Smooth muscle cell (in vitro differentiated cells): ENCODE measurements around the gene SLC20A1. TPM values are rescaled to one million over a fixed set of nuclear protein-coding genes. Genes with fewer than 3 reads are reported as not detected.

Experiments
- DNase-seq: peaks from one replicate; lab custom pipeline; 2025; ENCODE audit not compliant: unreplicated experiment; lab: John Stamatoyannopoulos, UW
- H2AFZ ChIP-seq: fragments of 200-600 bp; sonication (generic); 2 replicates; pipeline ENCODE4 v1.6.0; 2016; ENCODE audit warnings: antibody characterized with exemption, low read depth, mild to moderate bottlenecking
- H3F3A ChIP-seq: fragments of 200-600 bp; sonication (generic); 2 replicates; pipeline ENCODE4 v1.6.0; 2017; ENCODE audit warnings: antibody characterized with exemption, low read depth
- H3K27ac ChIP-seq: fragments of 200-600 bp; sonication (generic); 2 replicates; pipeline ENCODE4 v1.5.1; 2016; ENCODE audit warnings: low read depth, mild to moderate bottlenecking
- H3K27me3 ChIP-seq: fragments of 200-600 bp; sonication (generic); 2 replicates; pipeline ENCODE4 v1.6.1; 2016; ENCODE audit warnings: low read depth, mild to moderate bottlenecking
- H3K36me3 ChIP-seq: fragments of 200-600 bp; sonication (generic); 2 replicates; pipeline ENCODE4 v1.5.1; 2016; ENCODE audit warnings: low read depth
- H3K4me1 ChIP-seq: fragments of 200-600 bp; sonication (generic); 2 replicates; pipeline ENCODE4 v1.5.1; 2016; ENCODE audit warnings: low read depth
- H3K4me2 ChIP-seq: fragments of 200-600 bp; sonication (generic); 2 replicates; pipeline ENCODE4 v1.6.0; 2016; ENCODE audit warnings: mild to moderate bottlenecking
- H3K4me3 ChIP-seq: fragments of 200-600 bp; sonication (generic); 2 replicates; pipeline ENCODE4 v1.5.1; 2016; ENCODE audit warnings: mild to moderate bottlenecking
- H3K79me2 ChIP-seq: fragments of 200-600 bp; sonication (generic); 2 replicates; pipeline ENCODE4 v1.6.0; 2016; ENCODE audit warnings: low read depth, mild to moderate bottlenecking
- H3K9ac ChIP-seq: fragments of 200-600 bp; sonication (generic); 2 replicates; pipeline ENCODE4 v1.6.0; 2016; ENCODE audit warnings: low read depth
- H3K9me3 ChIP-seq: fragments of 200-600 bp; sonication (generic); replicated peaks from 2 replicates; pipeline ENCODE4 v1.5.1; 2016; ENCODE audit warnings: low read depth
- H4K20me1 ChIP-seq: fragments of 200-600 bp; sonication (generic); 2 replicates; pipeline ENCODE4 v1.6.0; 2016; ENCODE audit warnings: low read depth
- WGBS: methylation state at CpG from one replicate; pipeline ENCODE4 v1.1.7; 2016; ENCODE audit warnings: low lambda C conversion rate; 5-methylcytosine and 5-hydroxymethylcytosine counted together
- polyA plus RNA-seq: library from polyadenylated mRNA; unstranded; fragments of >200 nt; fragmentation: Nextera tagmentation; extraction: Ambion mirVana; gene quantifications from 2 replicates; pipeline ENCODE4 v1.2.1, GENCODE V29; 2016
- total RNA-seq: library from RNA; depleted of rRNA; stranded (reverse); fragments of >200 nt; gene quantifications from 2 replicates; pipeline ENCODE4 v1.2.3, GENCODE V29; 2014
- TF ChIP-seq, protein P1 (sequence below): fragments of 200-600 bp; sonication (generic); IDR thresholded peaks from 2 replicates; pipeline ENCODE4 v1.5.1; 2017; ENCODE audit warnings: borderline replicate concordance, mild to moderate bottlenecking, antibody characterized with exemption; ENCODE audit not compliant: insufficient read depth, poor library complexity, severe bottlenecking

Gene SLC20A1
- total and polyA plus RNA-seq, 2 experiments from 2014 or later: 93.4 to 106 TPM

GRCh38 chr2:112601754-112602153 lies 44.0 kb upstream of the SLC20A1 start:
- WGBS: 82% methylated on average over 3 of the region's 3 CpGs
- no peak overlapping the region for H3K4me3 ChIP-seq
- peaks cover 3% of the 10 kb centered on the region for H3K4me1 ChIP-seq
- no peak for DNase-seq
- H4K20me1 ChIP-seq: no peaks in the 10 kb centered on the region
- H3K27ac ChIP-seq: no peak overlapping the region
- H3K9ac ChIP-seq: no peak overlapping the region
- no peaks in the 10 kb centered on the region for H3F3A ChIP-seq
- H3K79me2 ChIP-seq: no peaks in the 10 kb centered on the region
- H3K36me3 ChIP-seq: no peaks in the 10 kb centered on the region
- H3K27me3 ChIP-seq: no peaks in the 10 kb centered on the region
- TF ChIP-seq, protein P1, sequence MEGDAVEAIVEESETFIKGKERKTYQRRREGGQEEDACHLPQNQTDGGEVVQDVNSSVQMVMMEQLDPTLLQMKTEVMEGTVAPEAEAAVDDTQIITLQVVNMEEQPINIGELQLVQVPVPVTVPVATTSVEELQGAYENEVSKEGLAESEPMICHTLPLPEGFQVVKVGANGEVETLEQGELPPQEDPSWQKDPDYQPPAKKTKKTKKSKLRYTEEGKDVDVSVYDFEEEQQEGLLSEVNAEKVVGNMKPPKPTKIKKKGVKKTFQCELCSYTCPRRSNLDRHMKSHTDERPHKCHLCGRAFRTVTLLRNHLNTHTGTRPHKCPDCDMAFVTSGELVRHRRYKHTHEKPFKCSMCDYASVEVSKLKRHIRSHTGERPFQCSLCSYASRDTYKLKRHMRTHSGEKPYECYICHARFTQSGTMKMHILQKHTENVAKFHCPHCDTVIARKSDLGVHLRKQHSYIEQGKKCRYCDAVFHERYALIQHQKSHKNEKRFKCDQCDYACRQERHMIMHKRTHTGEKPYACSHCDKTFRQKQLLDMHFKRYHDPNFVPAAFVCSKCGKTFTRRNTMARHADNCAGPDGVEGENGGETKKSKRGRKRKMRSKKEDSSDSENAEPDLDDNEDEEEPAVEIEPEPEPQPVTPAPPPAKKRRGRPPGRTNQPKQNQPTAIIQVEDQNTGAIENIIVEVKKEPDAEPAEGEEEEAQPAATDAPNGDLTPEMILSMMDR: no peak
- H2AFZ ChIP-seq: no peak overlapping the region
- H3K4me2 ChIP-seq: no peak overlapping the region
- H3K9me3 ChIP-seq: no peaks in the 10 kb centered on the region

DNA sequence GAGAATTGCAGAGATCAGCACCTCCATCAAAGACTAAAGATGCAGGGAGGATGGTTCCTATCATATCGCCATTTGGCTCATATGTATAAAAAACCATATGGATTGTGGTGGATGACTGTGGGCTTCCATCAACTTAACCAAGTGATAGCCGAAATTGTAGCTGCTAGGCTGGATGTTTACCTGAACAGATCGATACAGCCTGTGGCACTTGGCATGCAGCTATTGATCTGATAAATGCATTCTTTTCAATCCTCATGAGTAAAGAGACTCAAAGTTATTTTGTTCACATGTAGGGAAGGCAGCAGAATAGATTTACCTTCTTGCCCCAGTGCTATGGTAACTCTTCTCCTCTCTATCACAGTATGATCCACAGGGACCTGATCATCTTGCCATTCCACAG lies 42.8 kb upstream of the SLC20A1 start:
- no peak overlapping the region for H2AFZ ChIP-seq
- no peaks in the 10 kb centered on the region for H3K36me3 ChIP-seq
- 95% methylated on average over 3 of the region's 3 CpGs for WGBS

GRCh38 chr2:112603731-112604130 lies 42.0 kb upstream of the SLC20A1 start:
- Histone ChIP-seq H3K9me3 (no peaks in the 10 kb centered on the region), H3F3A (no peaks in the 10 kb centered on the region), H2AFZ (no peak overlapping the region), H3K4me3 (no peak overlapping the region), H3K79me2 (no peaks in the 10 kb centered on the region), H3K9ac (no peak overlapping the region), H3K4me1 (peaks cover 3% of the 10 kb centered on the region), H3K27ac (no peak overlapping the region), H3K27me3 (no peaks in the 10 kb centered on the region), H3K36me3 (no peaks in the 10 kb centered on the region), H3K4me2 (no peak overlapping the region), H4K20me1 (no peaks in the 10 kb centered on the region)
- no peak for DNase-seq
- TF ChIP-seq, protein P1: no peak
- 82% methylated on average over 2 of the region's 2 CpGs for WGBS

More for the DNA sequence above, 42.8 kb upstream of the SLC20A1 start:
- TF ChIP-seq, protein P1: no peak
- no peak for DNase-seq
- Histone ChIP-seq H3F3A (no peaks in the 10 kb centered on the region), H3K4me2 (no peak overlapping the region), H4K20me1 (no peaks in the 10 kb centered on the region), H3K9me3 (no peaks in the 10 kb centered on the region), H3K79me2 (no peaks in the 10 kb centered on the region), H3K4me3 (no peak overlapping the region), H3K27me3 (no peaks in the 10 kb centered on the region), H3K27ac (no peak overlapping the region), H3K4me1 (peaks cover 3% of the 10 kb centered on the region), H3K9ac (no peak overlapping the region)

- Histone ChIP-seq H3K27me3 (no peaks in the 10 kb centered on the region), H3F3A (no peaks in the 10 kb centered on the region), H3K9ac (no peak overlapping the region), H3K36me3 (no peaks in the 10 kb centered on the region), H3K4me1 (peaks cover 3% of the 10 kb centered on the region), H3K27ac (no peak overlapping the region), H3K4me3 (no peak overlapping the region), H3K9me3 (no peaks in the 10 kb centered on the region), H3K79me2 (no peaks in the 10 kb centered on the region), H2AFZ (no peak overlapping the region), H3K4me2 (no peak overlapping the region), H4K20me1 (no peaks in the 10 kb centered on the region)
- 52% methylated on average over 4 of the region's 4 CpGs for WGBS
- TF ChIP-seq, protein P1: no peak
- DNase-seq: no peak
Measured at GRCh38 chr2:112604952-112605351, 40.8 kb upstream of the SLC20A1 start.
